ENCODE results near the gene PPHLN1. TPM values are rescaled to one million over a fixed set of nuclear protein-coding genes. Genes with fewer than 3 reads are reported as not detected.
A peak's percentile ranks its signal among the peaks of the same experiment; 100 is the strongest.
"Not testable (repeated sequence)": the region's sequence is repeated elsewhere in the genome, so short reads cannot be mapped to it uniquely, and the experiment has no call there.

PPHLN1 gene
- total RNA-seq, 1 donor from 2014 or later = 62.1 TPM

- Histone ChIP-seq H3K4me3 (ENCODE audit: low read depth, low read length) (no peak overlapping the region), H3K36me3 (ENCODE audit: control insufficient read depth, insufficient read depth, low read length) (peaks cover 3% of the 10 kb centered on the region), H3K27me3 (ENCODE audit: control insufficient read depth, insufficient read depth, low read length) (no peaks in the 10 kb centered on the region)
- no peak for DNase-seq (ENCODE audit: low read depth)
- no peak for TF ChIP-seq CTCF (IDR thresholded peaks at IDR 0.05; ENCODE audit: insufficient read depth, low read length, severe bottlenecking)
- FAIRE-seq = no peak
Measured at GRCh38 chr12:42373669-42374068, 47.7 kb downstream of the PPHLN1 start.

- DNase-seq (ENCODE audit: low read depth) (no peak), FAIRE-seq (no peak)
- peaks cover 3% of the 10 kb centered on the region for H3K36me3 ChIP-seq (ENCODE audit: control insufficient read depth, insufficient read depth, low read length)
- TF ChIP-seq CTCF (IDR thresholded peaks at IDR 0.05; ENCODE audit: insufficient read depth, low read length, severe bottlenecking) = no peak
- no peak overlapping the region for H3K4me3 ChIP-seq (ENCODE audit: low read depth, low read length)
- no peaks in the 10 kb centered on the region for H3K27me3 ChIP-seq (ENCODE audit: control insufficient read depth, insufficient read depth, low read length)
Measured at GRCh38 chr12:42380733-42381132, 54.8 kb downstream of the PPHLN1 start.

GRCh38 chr12:42382013-42382696, 56.2 kb downstream of the PPHLN1 start:
- FAIRE-seq (no peak), DNase-seq (ENCODE audit: low read depth) (peak; percentile 59)
- no peak for TF ChIP-seq CTCF (IDR thresholded peaks at IDR 0.05; ENCODE audit: insufficient read depth, low read length, severe bottlenecking)
- no peaks in the 10 kb centered on the region for H3K27me3 ChIP-seq (ENCODE audit: control insufficient read depth, insufficient read depth, low read length)
- no peak overlapping the region for H3K4me3 ChIP-seq (ENCODE audit: low read depth, low read length)
- peaks cover 1% of the 10 kb centered on the region for H3K36me3 ChIP-seq (ENCODE audit: control insufficient read depth, insufficient read depth, low read length)

GRCh38 chr12:42385326-42385841, 59.4 kb downstream of the PPHLN1 start:
- H3K27me3 ChIP-seq (ENCODE audit: control insufficient read depth, insufficient read depth, low read length) = no peaks in the 10 kb centered on the region
- peaks cover 1% of the 10 kb centered on the region for H3K36me3 ChIP-seq (ENCODE audit: control insufficient read depth, insufficient read depth, low read length)
- no peak overlapping the region for H3K4me3 ChIP-seq (ENCODE audit: low read depth, low read length)
- FAIRE-seq = no peak
- no peak for TF ChIP-seq CTCF (IDR thresholded peaks at IDR 0.05; ENCODE audit: insufficient read depth, low read length, severe bottlenecking)
- DNase-seq (ENCODE audit: low read depth) = no peak

- no peak for TF ChIP-seq CTCF (IDR thresholded peaks at IDR 0.05; ENCODE audit: insufficient read depth, low read length, severe bottlenecking)
- no peak for DNase-seq (ENCODE audit: low read depth)
- Histone ChIP-seq H3K4me3 (ENCODE audit: low read depth, low read length) (no peak overlapping the region), H3K27me3 (ENCODE audit: control insufficient read depth, insufficient read depth, low read length) (no peaks in the 10 kb centered on the region), H3K36me3 (ENCODE audit: control insufficient read depth, insufficient read depth, low read length) (peaks cover 1% of the 10 kb centered on the region)
- FAIRE-seq = no peak
Measured at GRCh38 chr12:42386308-42386707, 60.3 kb downstream of the PPHLN1 start.

GRCh38 chr12:42388086-42388485, 62.1 kb downstream of the PPHLN1 start:
- not testable (repeated sequence) for FAIRE-seq; H3K36me3 ChIP-seq (ENCODE audit: control insufficient read depth, insufficient read depth, low read length); H3K4me3 ChIP-seq (ENCODE audit: low read depth, low read length)

More at GRCh38 chr12:42388086-42388485, 62.1 kb downstream of the PPHLN1 start:
- H3K27me3 ChIP-seq (ENCODE audit: control insufficient read depth, insufficient read depth, low read length); DNase-seq (ENCODE audit: low read depth): not testable (repeated sequence)
